HEK293 (cell line): ENCODE measurements around the gene MARVELD1.

Source experiments
- CTCF ChIA-PET: fragments of 350-600 bp; formaldehyde crosslinking; extraction: SDS; loops from one replicate; lab custom pipeline; 2021; ENCODE audit warnings: antibody characterized with exemption; lab: Yijun Ruan, JAX
- POLR2A ChIA-PET: fragments of 300-600 bp; formaldehyde crosslinking; extraction: SDS; loops from one replicate; lab custom pipeline; 2020; ENCODE audit warnings: antibody characterized with exemption, inconsistent platforms; lab: Yijun Ruan, JAX
- H3K27ac ChIP-seq: fragments of 200-500 bp; sonication (Bioruptor generic); 2 replicates; pipeline ENCODE4 v1.5.1; 2014; ENCODE audit warnings: low read depth, low read length, control low read depth, inconsistent platforms; ENCODE audit errors: extremely low read depth
- H3K36me3 ChIP-seq, 2 experiments: fragments of 200-500 bp in 1 of 2; sonication (Bioruptor generic) in 1 of 2; 1 replicate in 1 of 2; 2 replicates in 1 of 2; pipeline ENCODE4 v1.5.1; 2014 to 2017; ENCODE audit warnings: inconsistent platforms in 2 of 2, low read length in 2 of 2; ENCODE audit not compliant: control insufficient read depth in 2 of 2, insufficient read depth in 1 of 2
- H3K4me1 ChIP-seq: fragments of 200-500 bp; sonication (Bioruptor generic); 2 replicates; pipeline ENCODE4 v1.5.1; 2014; ENCODE audit warnings: mild to moderate bottlenecking, low read length, inconsistent platforms; ENCODE audit not compliant: control insufficient read depth, insufficient read depth
- H3K4me3 ChIP-seq: 2 replicates; pipeline ENCODE4 v1.5.1; 2011; ENCODE audit warnings: low read depth, mild to moderate bottlenecking, control low read depth, low read length, moderate library complexity
- H3K9me3 ChIP-seq: fragments of 200-500 bp; sonication (Bioruptor generic); 2 replicates; pipeline ENCODE4 v1.5.1; 2014; ENCODE audit warnings: low read depth, low read length, inconsistent platforms; ENCODE audit not compliant: control insufficient read depth, insufficient read depth
- AEBP2 ChIP-seq: fragments of 450-650 bp; formaldehyde crosslinking; IDR thresholded peaks from 2 replicates; pipeline ENCODE4 v1.5.1; 2016; ENCODE audit warnings: missing biosample characterization, missing genetic modification characterization, borderline replicate concordance
- FEZF1 ChIP-seq: fragments of 450-650 bp; formaldehyde crosslinking; IDR thresholded peaks from 2 replicates; pipeline ENCODE4 v1.5.1; 2016; ENCODE audit warnings: missing biosample characterization, missing genetic modification characterization
- GFI1B ChIP-seq: fragments of 450-650 bp; formaldehyde crosslinking; IDR thresholded peaks from 2 replicates; pipeline ENCODE4 v1.5.1; 2016; ENCODE audit warnings: missing biosample characterization, missing genetic modification characterization
- KLF10 ChIP-seq: fragments of 450-650 bp; IDR thresholded peaks from 2 replicates; pipeline ENCODE4 v1.5.1; 2018; ENCODE audit warnings: missing biosample characterization, mild to moderate bottlenecking, missing genetic modification characterization
- KLF17 ChIP-seq: fragments of 450-650 bp; formaldehyde crosslinking; IDR thresholded peaks from 2 replicates; pipeline ENCODE4 v1.5.1; 2016; ENCODE audit warnings: missing biosample characterization, missing genetic modification characterization
- PRDM1 ChIP-seq: fragments of 450-650 bp; formaldehyde crosslinking; IDR thresholded peaks from 2 replicates; pipeline ENCODE4; 2016; ENCODE audit warnings: missing biosample characterization, missing genetic modification characterization
- PRDM4 ChIP-seq: fragments of 450-650 bp; formaldehyde crosslinking; IDR thresholded peaks from 2 replicates; pipeline ENCODE4 v1.5.1; 2017; ENCODE audit warnings: missing biosample characterization, missing genetic modification characterization
- SALL2 ChIP-seq: fragments of 450-650 bp; formaldehyde crosslinking; IDR thresholded peaks from 2 replicates; pipeline ENCODE4 v1.5.0; 2017; ENCODE audit warnings: missing biosample characterization, mild to moderate bottlenecking, missing genetic modification characterization, borderline replicate concordance
- SETDB1 ChIP-seq: IDR thresholded peaks from one replicate; pipeline ENCODE4 v1.6.1; 2017; ENCODE audit warnings: mild to moderate bottlenecking, low read length, moderate library complexity, mixed read lengths; ENCODE audit not compliant: insufficient read length
- TSHZ1 ChIP-seq: fragments of 450-650 bp; formaldehyde crosslinking; IDR thresholded peaks from 2 replicates; pipeline ENCODE4 v1.5.1; 2016; ENCODE audit warnings: missing biosample characterization, missing genetic modification characterization, borderline replicate concordance
- ZBTB17 ChIP-seq: fragments of 450-650 bp; formaldehyde crosslinking; IDR thresholded peaks from 2 replicates; pipeline ENCODE4 v1.5.1; 2016; ENCODE audit warnings: missing biosample characterization, missing genetic modification characterization
- ZBTB44 ChIP-seq: fragments of 450-650 bp; IDR thresholded peaks from 2 replicates; pipeline ENCODE4 v1.5.1; 2018; ENCODE audit warnings: missing biosample characterization, mild to moderate bottlenecking, missing genetic modification characterization
- ZBTB48 ChIP-seq: fragments of 450-650 bp; formaldehyde crosslinking; IDR thresholded peaks from 2 replicates; pipeline ENCODE4 v1.5.1; 2016; ENCODE audit warnings: missing biosample characterization, missing genetic modification characterization
- ZNF211 ChIP-seq: fragments of 450-650 bp; formaldehyde crosslinking; IDR thresholded peaks from 2 replicates; pipeline ENCODE4 v1.5.1; 2016; ENCODE audit warnings: low read depth, missing biosample characterization, missing genetic modification characterization
- ZNF274 ChIP-seq, 2 experiments: fragments of 200-500 bp in 1 of 2; fragments of 450-650 bp in 1 of 2; sonication (Bioruptor generic) in 1 of 2; formaldehyde crosslinking in 1 of 2; IDR thresholded peaks; 2 replicates each; pipeline versions ENCODE4 v1.5.1 to v1.6.1; 2014 to 2016; ENCODE audit warnings: borderline replicate concordance in 1 of 2, inconsistent platforms in 1 of 2, low read length in 1 of 2, missing biosample characterization in 1 of 2, missing genetic modification characterization in 1 of 2
- ZNF341 ChIP-seq: fragments of 450-650 bp; formaldehyde crosslinking; IDR thresholded peaks from 2 replicates; pipeline ENCODE4; 2016; ENCODE audit warnings: low read depth, missing biosample characterization, missing genetic modification characterization
- ZNF391 ChIP-seq: fragments of 450-650 bp; formaldehyde crosslinking; IDR thresholded peaks from 2 replicates; pipeline ENCODE4 v1.5.1; 2016; ENCODE audit warnings: low read depth, missing biosample characterization, missing genetic modification characterization, borderline replicate concordance
- ZNF433 ChIP-seq: fragments of 450-650 bp; formaldehyde crosslinking; IDR thresholded peaks from 2 replicates; pipeline ENCODE4 v1.5.1; 2016; ENCODE audit warnings: missing biosample characterization, missing genetic modification characterization, low read depth
- ZNF580 ChIP-seq: fragments of 450-650 bp; formaldehyde crosslinking; IDR thresholded peaks from 2 replicates; pipeline ENCODE4 v1.5.1; 2016; ENCODE audit warnings: missing biosample characterization, missing genetic modification characterization
- ZNF600 ChIP-seq: fragments of 450-650 bp; formaldehyde crosslinking; IDR thresholded peaks from 2 replicates; pipeline ENCODE4 v1.5.1; 2016; ENCODE audit warnings: missing biosample characterization, missing genetic modification characterization
- ZNF623 ChIP-seq: fragments of 450-650 bp; formaldehyde crosslinking; IDR thresholded peaks from 2 replicates; pipeline ENCODE4 v1.5.1; 2016; ENCODE audit warnings: missing biosample characterization, missing genetic modification characterization
- ZNF660 ChIP-seq: fragments of 450-650 bp; IDR thresholded peaks from 2 replicates; pipeline ENCODE4 v1.5.1; 2018; ENCODE audit warnings: missing biosample characterization, mild to moderate bottlenecking, missing genetic modification characterization
- ZNF768 ChIP-seq: fragments of 450-650 bp; formaldehyde crosslinking; IDR thresholded peaks from 2 replicates; pipeline ENCODE4 v1.5.1; 2018; ENCODE audit warnings: missing biosample characterization, mild to moderate bottlenecking, missing genetic modification characterization
- ZNF776 ChIP-seq: fragments of 450-650 bp; formaldehyde crosslinking; IDR thresholded peaks from 2 replicates; pipeline ENCODE4 v1.5.0; 2017; ENCODE audit warnings: missing biosample characterization, missing genetic modification characterization, borderline replicate concordance

Gene MARVELD1

GRCh38 chr10:97714401-97715258 is 1.1 kb downstream of the MARVELD1 start (continued):
- TF ChIP-seq AEBP2 (tag by site-specific recombination) (no peak), ZBTB44 (tag by site-specific recombination) (no peak), FEZF1 (tag by site-specific recombination) (no peak), GFI1B (no peak), ZNF391 (peak; percentile 21; the same call in 1 of the 2 replicates), ZNF623 (tag by site-specific recombination) (no peak), ZBTB17 (tag by site-specific recombination) (peak; percentile 99), ZNF768 (tag by site-specific recombination) (no peak), SETDB1 (no peak), SALL2 (tag by site-specific recombination) (no peak), ZNF211 (tag by site-specific recombination) (no peak), ZNF776 (tag by site-specific recombination) (no peak), ZNF660 (tag by site-specific recombination) (peak; percentile 42)
- TF ChIP-seq, all 188 proteins: peak for 44

- POLR2A ChIA-PET: interaction anchor here (0.9 to 4.9 kb wide), 8 partner anchors 9 to 173 kb away, joined by 3 to 36 read pairs (median 13); partner anchors contain the start of genes AVPI1 and ZFYVE27
- Histone ChIP-seq H3K9me3 (no peaks in the 10 kb centered on the region), H3K4me1 (peaks cover 18% of the 10 kb centered on the region), H3K36me3 (peaks cover 7 to 21% of the 10 kb centered on the region in 2 experiments; a peak in 2 of 3 replicates), H3K4me3 (peak overlapping the region; percentile 54; the same call in 1 of the 2 replicates), H3K27ac (peak overlapping the region; percentile 95; the same call in 1 of the 2 replicates)
- CTCF ChIA-PET: interaction anchor here (0.6 to 20.4 kb wide), 3 partner anchors 13 to 55 kb away, joined by 3 to 487 read pairs (median 34); partner anchors contain the start of gene ZFYVE27
- TF ChIP-seq PRDM1 (tag by site-specific recombination) (no peak), ZNF433 (tag by site-specific recombination) (no peak), KLF10 (tag by site-specific recombination) (no peak), ZNF600 (tag by site-specific recombination) (no peak), TSHZ1 (tag by site-specific recombination) (no peak), ZNF580 (no peak), PRDM4 (tag by site-specific recombination) (peak; percentile 81), KLF17 (no peak), ZNF341 (tag by site-specific recombination) (peak; percentile 61; the same call in 1 of the 2 replicates), ZBTB48 (tag by site-specific recombination) (no peak), ZNF274 (IDR thresholded peaks at IDR 0.05; ENCODE audit: low read length) (no peak), ZNF274 (tag by site-specific recombination; IDR thresholded peaks at IDR 0.05; ENCODE audit: borderline replicate concordance) (no peak)
These were observed 1.8 kb downstream of the MARVELD1 start for GRCh38 chr10:97715259-97715874.
